Breast epithelium (tissue), 3 donors: Measurements from ENCODE around the gene TINAG.

ENCODE experiments used
- POLR2A ChIP-seq: fragments of 450-650 bp; IDR thresholded peaks from one replicate; pipeline ENCODE4 v1.6.1; 2016; ENCODE audit warnings: antibody characterized with exemption, mild to moderate bottlenecking, moderate library complexity
- POLR2AphosphoS5 ChIP-seq, 3 donors: sonication (generic); formaldehyde crosslinking; IDR thresholded peaks; one replicate each; pipeline ENCODE4 v1.6.1; 2017; ENCODE audit warnings: antibody characterized with exemption in 3 of 3
- TF ChIP-seq, protein P1 (sequence below), 3 donors: fragments of 450-650 bp; IDR thresholded peaks; one replicate each; pipeline ENCODE4 v1.5.1; 2016 to 2017; ENCODE audit warnings: antibody characterized with exemption in 3 of 3, mild to moderate bottlenecking in 3 of 3, moderate library complexity in 3 of 3

DNA sequence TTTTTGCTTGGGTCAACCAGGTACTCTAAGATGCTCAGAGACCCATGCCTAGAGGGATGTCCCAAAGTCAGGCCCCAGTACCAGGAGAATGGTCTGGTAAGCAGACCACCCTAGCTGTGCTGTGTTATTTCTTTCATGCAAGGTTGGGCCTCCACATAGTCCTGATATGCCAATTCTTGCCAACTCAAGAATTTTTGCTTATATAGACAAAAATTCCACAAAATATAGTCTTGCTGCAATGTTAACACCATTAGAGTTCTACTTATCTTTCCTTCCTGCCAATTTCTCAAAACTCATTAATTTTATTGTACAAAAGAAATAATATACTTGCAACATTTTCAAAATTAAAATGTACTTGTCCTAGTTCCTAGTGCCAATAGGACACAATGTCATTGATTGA, 33.9 kb upstream of the TINAG start:
- TF ChIP-seq, protein P1, sequence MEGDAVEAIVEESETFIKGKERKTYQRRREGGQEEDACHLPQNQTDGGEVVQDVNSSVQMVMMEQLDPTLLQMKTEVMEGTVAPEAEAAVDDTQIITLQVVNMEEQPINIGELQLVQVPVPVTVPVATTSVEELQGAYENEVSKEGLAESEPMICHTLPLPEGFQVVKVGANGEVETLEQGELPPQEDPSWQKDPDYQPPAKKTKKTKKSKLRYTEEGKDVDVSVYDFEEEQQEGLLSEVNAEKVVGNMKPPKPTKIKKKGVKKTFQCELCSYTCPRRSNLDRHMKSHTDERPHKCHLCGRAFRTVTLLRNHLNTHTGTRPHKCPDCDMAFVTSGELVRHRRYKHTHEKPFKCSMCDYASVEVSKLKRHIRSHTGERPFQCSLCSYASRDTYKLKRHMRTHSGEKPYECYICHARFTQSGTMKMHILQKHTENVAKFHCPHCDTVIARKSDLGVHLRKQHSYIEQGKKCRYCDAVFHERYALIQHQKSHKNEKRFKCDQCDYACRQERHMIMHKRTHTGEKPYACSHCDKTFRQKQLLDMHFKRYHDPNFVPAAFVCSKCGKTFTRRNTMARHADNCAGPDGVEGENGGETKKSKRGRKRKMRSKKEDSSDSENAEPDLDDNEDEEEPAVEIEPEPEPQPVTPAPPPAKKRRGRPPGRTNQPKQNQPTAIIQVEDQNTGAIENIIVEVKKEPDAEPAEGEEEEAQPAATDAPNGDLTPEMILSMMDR (IDR thresholded peaks at IDR 0.05), result no peak
- TF ChIP-seq POLR2A (no peak), POLR2AphosphoS5 (IDR thresholded peaks at IDR 0.05) (no peak)
